WTC11 (cell line): Measurements from ENCODE around the gene TNNI3K. TPM values are rescaled to one million over a fixed set of nuclear protein-coding genes. Genes with fewer than 3 reads are reported as not detected.

Experiments used
- ATAC-seq: fragments of 200-7000 bp; cut with Tn5 transposase; 2 replicates; pipeline ENCODE4 v1.10.0; 2021; ENCODE audit warnings: mild to moderate bottlenecking, moderate library complexity
- CTCF ChIA-PET: fragments of 300-600 bp; sonication (Branson Sonifier 250); formaldehyde crosslinking; loops from one replicate; lab custom pipeline; 2021; ENCODE audit warnings: antibody characterized with exemption; lab: Charles Lee
- POLR2A ChIA-PET: fragments of 350-600 bp; sonication (Branson Sonifier 250); formaldehyde crosslinking; loops from one replicate; lab custom pipeline; 2021; ENCODE audit warnings: antibody characterized with exemption; lab: Charles Lee
- DNase-seq: peaks from one replicate; pipeline ENCODE4 v3.0.0; 2021; ENCODE audit warnings: low spot score
- H3K27ac Mint-ChIP-seq: 2 replicates; pipeline ENCODE4 v1.8.0; 2021; ENCODE audit warnings: mixed read lengths
- H3K27me3 Mint-ChIP-seq: 2 replicates; pipeline ENCODE4 v1.8.0; 2021; ENCODE audit warnings: low read depth, mild to moderate bottlenecking, moderate library complexity, mixed read lengths
- H3K36me3 Mint-ChIP-seq: 2 replicates; pipeline ENCODE4 v1.8.0; 2021; ENCODE audit warnings: mixed read lengths
- H3K4me1 Mint-ChIP-seq: 2 replicates; pipeline ENCODE4 v1.8.0; 2022; ENCODE audit warnings: mixed read lengths
- H3K4me3 Mint-ChIP-seq: 2 replicates; pipeline ENCODE4 v1.8.0; 2021; ENCODE audit warnings: mild to moderate bottlenecking, moderate library complexity, mixed read lengths
- H3K9me3 Mint-ChIP-seq: 2 replicates; pipeline ENCODE4 v1.8.0; 2021; ENCODE audit warnings: mixed read lengths
- ATF1 ChIP-seq: sonication (generic); formaldehyde crosslinking; IDR thresholded peaks from 2 replicates; pipeline ENCODE4 v1.8.1; 2023; ENCODE audit warnings: mild to moderate bottlenecking, moderate library complexity, missing genetic modification reagents
- ATF3 ChIP-seq: sonication (generic); formaldehyde crosslinking; conservative IDR thresholded peaks from 2 replicates; pipeline ENCODE4 v1.8.1; 2022; ENCODE audit warnings: mild to moderate bottlenecking, missing genetic modification reagents
- CBFB ChIP-seq: sonication (generic); formaldehyde crosslinking; IDR thresholded peaks from 2 replicates; pipeline ENCODE4 v1.8.1; 2022; ENCODE audit warnings: mild to moderate bottlenecking, low read depth, missing genetic modification reagents
- CDX4 ChIP-seq: fragments of 250-450 bp; sonication (Bioruptor Pico); IDR thresholded peaks from 2 replicates; pipeline ENCODE4 v1.9.0; 2021; ENCODE audit warnings: moderate library complexity, mild to moderate bottlenecking, inconsistent platforms, borderline replicate concordance
- CTCF ChIP-seq: fragments of 200-600 bp; IDR thresholded peaks from 2 replicates; pipeline ENCODE4 v1.8.0; 2022; ENCODE audit warnings: antibody characterized with exemption
- E2F1 ChIP-seq: sonication (generic); formaldehyde crosslinking; IDR thresholded peaks from 2 replicates; pipeline ENCODE4 v1.8.0; 2022; ENCODE audit warnings: mild to moderate bottlenecking, missing genetic modification reagents
- E2F5 ChIP-seq: sonication (generic); formaldehyde crosslinking; IDR thresholded peaks from 2 replicates; pipeline ENCODE4 v1.8.1; 2022; ENCODE audit warnings: mild to moderate bottlenecking, moderate library complexity, missing genetic modification reagents
- FOXP4 ChIP-seq: sonication (generic); formaldehyde crosslinking; IDR thresholded peaks from 2 replicates; pipeline ENCODE4 v1.8.0; 2022; ENCODE audit warnings: mild to moderate bottlenecking, missing genetic modification reagents
- GABPB1 ChIP-seq: sonication (generic); formaldehyde crosslinking; IDR thresholded peaks from 2 replicates; pipeline ENCODE4 v1.8.1; 2023; ENCODE audit warnings: mild to moderate bottlenecking, missing genetic modification reagents
- GRHL2 ChIP-seq: fragments of 250-450 bp; sonication (Bioruptor Pico); IDR thresholded peaks from 2 replicates; pipeline ENCODE4 v1.8.0; 2022; ENCODE audit warnings: mild to moderate bottlenecking, moderate library complexity; ENCODE audit not compliant: insufficient replicate concordance, severe bottlenecking
- JUN ChIP-seq: sonication (generic); formaldehyde crosslinking; IDR thresholded peaks from 2 replicates; pipeline ENCODE4 v1.8.0; 2023; ENCODE audit warnings: mild to moderate bottlenecking, missing genetic modification reagents
- PREB ChIP-seq: sonication (generic); formaldehyde crosslinking; IDR thresholded peaks from 2 replicates; pipeline ENCODE4 v1.8.1; 2022; ENCODE audit warnings: mild to moderate bottlenecking, missing genetic modification reagents, moderate library complexity, borderline replicate concordance
- RELA ChIP-seq: sonication (generic); formaldehyde crosslinking; IDR thresholded peaks from 2 replicates; pipeline ENCODE4 v1.8.1; 2022; ENCODE audit warnings: missing genetic modification reagents, mild to moderate bottlenecking, borderline replicate concordance
- RORB ChIP-seq: fragments of 250-450 bp; sonication (Bioruptor Pico); IDR thresholded peaks from 2 replicates; pipeline ENCODE4 v1.9.0; 2021; ENCODE audit warnings: mild to moderate bottlenecking
- SOX15 ChIP-seq: fragments of 250-450 bp; sonication (Bioruptor Pico); IDR thresholded peaks from 2 replicates; pipeline ENCODE4 v1.9.0; 2021; ENCODE audit warnings: mild to moderate bottlenecking
- TEAD1 ChIP-seq: sonication (generic); formaldehyde crosslinking; IDR thresholded peaks from 2 replicates; pipeline ENCODE4 v1.8.0; 2022; ENCODE audit warnings: mild to moderate bottlenecking, missing genetic modification reagents
- TP53 ChIP-seq: sonication (generic); formaldehyde crosslinking; IDR thresholded peaks from 2 replicates; pipeline ENCODE4 v1.8.1; 2023; ENCODE audit warnings: mild to moderate bottlenecking, missing genetic modification reagents
- ZBTB21 ChIP-seq: sonication (generic); formaldehyde crosslinking; IDR thresholded peaks from 2 replicates; pipeline ENCODE4 v1.8.1; 2023; ENCODE audit warnings: mild to moderate bottlenecking, missing genetic modification reagents, borderline replicate concordance
- ZNF138 ChIP-seq: sonication (generic); formaldehyde crosslinking; conservative IDR thresholded peaks from 2 replicates; pipeline ENCODE4 v1.8.1; 2022; ENCODE audit warnings: mild to moderate bottlenecking, moderate library complexity, missing genetic modification reagents
- ZNF263 ChIP-seq: sonication (generic); formaldehyde crosslinking; IDR thresholded peaks from 2 replicates; pipeline ENCODE4 v1.8.1; 2022; ENCODE audit warnings: low read depth, mild to moderate bottlenecking, moderate library complexity, missing genetic modification reagents
- ZNF317 ChIP-seq: sonication (generic); formaldehyde crosslinking; IDR thresholded peaks from 2 replicates; pipeline ENCODE4 v1.8.1; 2023; ENCODE audit warnings: low read depth, mild to moderate bottlenecking, moderate library complexity, missing genetic modification reagents, borderline replicate concordance
- ZNF671 ChIP-seq: fragments of 250-450 bp; sonication (Bioruptor Pico); IDR thresholded peaks from 2 replicates; pipeline ENCODE4 v1.8.0; 2021; ENCODE audit warnings: mild to moderate bottlenecking
- ZSCAN18 ChIP-seq: fragments of 250-450 bp; sonication (Bioruptor Pico); IDR thresholded peaks from 2 replicates; pipeline ENCODE4 v2.1.2; 2022; ENCODE audit warnings: mild to moderate bottlenecking, moderate library complexity
- total RNA-seq: library from RNA; stranded (reverse); gene quantifications from 3 replicates; pipeline ENCODE4 v1.2.3, GENCODE V29; 2021

Gene TNNI3K
- total RNA-seq, 1 experiment from 2014 or later = 0.07 TPM

GRCh38 chr1:74496669-74497068 is 261.5 kb downstream of the TNNI3K start (continued):
- no peak for TF ChIP-seq E2F5 (CRISPR knock-in tag)
- no peak for TF ChIP-seq SOX15 (CRISPR knock-in tag)
- no peak for TF ChIP-seq ZBTB21 (CRISPR knock-in tag)

- CTCF ChIA-PET = no interaction called here
- DNase-seq (no peak), ATAC-seq (no peak)
- POLR2A ChIA-PET = no interaction called here
- H3K27ac Mint-ChIP-seq = no peak overlapping the region
- H3K36me3 Mint-ChIP-seq = no peaks in the 10 kb centered on the region
- H3K9me3 Mint-ChIP-seq = no peaks in the 10 kb centered on the region
- no peak overlapping the region for H3K4me3 Mint-ChIP-seq
- peaks cover 11% of the 10 kb centered on the region; the same call in 1 of the 2 replicates for H3K4me1 Mint-ChIP-seq
- H3K27me3 Mint-ChIP-seq = no peaks in the 10 kb centered on the region
- no peak for TF ChIP-seq ZNF317 (CRISPR knock-in tag)
- no peak for TF ChIP-seq RELA (CRISPR knock-in tag)
- no peak for TF ChIP-seq TP53 (CRISPR knock-in tag)
- no peak for TF ChIP-seq SOX15 (CRISPR knock-in tag)
- no peak for TF ChIP-seq ZNF263 (CRISPR knock-in tag)
- no peak for TF ChIP-seq ATF3 (CRISPR knock-in tag)
Observed at GRCh38 chr1:74498901-74499300, 263.7 kb downstream of the TNNI3K start.

- no peaks in the 10 kb centered on the region for H3K36me3 Mint-ChIP-seq
- ATAC-seq (peak; percentile 32), DNase-seq (no peak)
- no peaks in the 10 kb centered on the region for H3K27me3 Mint-ChIP-seq
- CTCF ChIA-PET = interaction anchor here (2.1 to 4.2 kb wide), 4 partner anchors 14 to 231 kb away, joined by 8 to 19 read pairs (median 10); partner anchors contain the start of genes CRYZ and TYW3
- no peak overlapping the region for H3K27ac Mint-ChIP-seq
- POLR2A ChIA-PET = interaction anchor here (1.3 kb wide), 1 partner anchor 172 kb away, joined by 3 read pairs; no protein-coding TSS in a partner anchor
- peaks cover 30% of the 10 kb centered on the region for H3K4me1 Mint-ChIP-seq
- no peaks in the 10 kb centered on the region for H3K9me3 Mint-ChIP-seq
- H3K4me3 Mint-ChIP-seq = no peak overlapping the region
- TF ChIP-seq E2F5 (CRISPR knock-in tag) = no peak
- no peak for TF ChIP-seq ZSCAN18 (CRISPR knock-in tag)
- TF ChIP-seq ZNF263 (CRISPR knock-in tag) = no peak
- TF ChIP-seq ZNF671 = no peak
- TF ChIP-seq E2F1 = no peak
- TF ChIP-seq CDX4 (CRISPR knock-in tag) = no peak
- TF ChIP-seq RORB (CRISPR knock-in tag) = no peak
- no peak for TF ChIP-seq FOXP4
- TF ChIP-seq PREB = no peak
- no peak for TF ChIP-seq CTCF
- no peak for TF ChIP-seq GABPB1 (CRISPR knock-in tag)
- no peak for TF ChIP-seq GRHL2 (CRISPR knock-in tag)
- no peak for TF ChIP-seq CBFB
- 0 out of 2 replicates have a peak, but pooled peaks have one; percentile 61 for TF ChIP-seq TEAD1 (CRISPR knock-in tag)
- no peak for TF ChIP-seq ATF1 (CRISPR knock-in tag)
- no peak for TF ChIP-seq ZNF138
- TF ChIP-seq JUN (CRISPR knock-in tag) = peak; percentile 72; the same call in 1 of the 2 replicates
Observed at GRCh38 chr1:74502432-74502831, 267.2 kb downstream of the TNNI3K start.
